ENCODE data around the gene EDDM3A. TPM values are rescaled to one million over a fixed set of nuclear protein-coding genes. Genes with fewer than 3 reads are reported as not detected.

EDDM3A gene
- total RNA-seq, 2 donors from 2014 or later, result not detected

DNA sequence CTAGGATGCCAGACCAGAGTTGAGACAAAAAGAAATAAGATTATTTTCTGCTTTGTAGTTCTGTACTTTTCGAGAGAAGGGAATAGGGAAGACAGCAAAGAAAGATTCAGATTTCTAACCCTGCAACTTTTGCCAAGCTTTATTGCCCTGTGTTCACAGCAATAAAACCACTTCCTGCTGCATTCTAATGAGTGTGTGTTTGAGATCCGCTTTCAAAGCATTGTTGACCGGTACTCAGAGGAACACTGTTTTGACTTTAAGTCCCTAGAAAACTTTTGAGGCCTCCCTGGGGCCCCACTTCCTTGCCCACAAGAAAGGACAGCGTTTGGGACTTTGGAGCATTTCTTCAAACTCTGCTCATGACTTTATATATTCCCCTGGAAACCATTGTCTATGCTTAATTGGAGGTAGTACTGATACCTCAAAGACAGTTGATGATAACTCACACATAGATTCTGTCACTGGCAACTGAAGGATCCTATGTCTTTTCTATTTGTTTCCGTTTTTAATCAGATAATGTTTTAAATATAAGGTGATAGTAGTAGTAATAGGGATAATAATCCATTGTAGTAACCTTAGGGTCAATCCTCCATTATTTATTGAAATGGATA is 36.7 kb downstream of the EDDM3A start:
- peak; percentile 62 for TF ChIP-seq POLR2AphosphoS5 (IDR thresholded peaks at IDR 0.05)
- TF ChIP-seq POLR2A (IDR thresholded peaks at IDR 0.05), result no peak
- TF ChIP-seq, protein P1, sequence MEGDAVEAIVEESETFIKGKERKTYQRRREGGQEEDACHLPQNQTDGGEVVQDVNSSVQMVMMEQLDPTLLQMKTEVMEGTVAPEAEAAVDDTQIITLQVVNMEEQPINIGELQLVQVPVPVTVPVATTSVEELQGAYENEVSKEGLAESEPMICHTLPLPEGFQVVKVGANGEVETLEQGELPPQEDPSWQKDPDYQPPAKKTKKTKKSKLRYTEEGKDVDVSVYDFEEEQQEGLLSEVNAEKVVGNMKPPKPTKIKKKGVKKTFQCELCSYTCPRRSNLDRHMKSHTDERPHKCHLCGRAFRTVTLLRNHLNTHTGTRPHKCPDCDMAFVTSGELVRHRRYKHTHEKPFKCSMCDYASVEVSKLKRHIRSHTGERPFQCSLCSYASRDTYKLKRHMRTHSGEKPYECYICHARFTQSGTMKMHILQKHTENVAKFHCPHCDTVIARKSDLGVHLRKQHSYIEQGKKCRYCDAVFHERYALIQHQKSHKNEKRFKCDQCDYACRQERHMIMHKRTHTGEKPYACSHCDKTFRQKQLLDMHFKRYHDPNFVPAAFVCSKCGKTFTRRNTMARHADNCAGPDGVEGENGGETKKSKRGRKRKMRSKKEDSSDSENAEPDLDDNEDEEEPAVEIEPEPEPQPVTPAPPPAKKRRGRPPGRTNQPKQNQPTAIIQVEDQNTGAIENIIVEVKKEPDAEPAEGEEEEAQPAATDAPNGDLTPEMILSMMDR (IDR thresholded peaks at IDR 0.05), result no peak
- peak overlapping the region; percentile 49 to 67 for H3K27ac ChIP-seq
- peak; percentile 31 for DNase-seq (ENCODE audit: low spot score)
- no peaks in the 10 kb centered on the region for H3K36me3 ChIP-seq
- intact Hi-C loops (cut with DNase I), result no loop called here
- WGBS, result 7% methylated on average over 5 of the region's 5 CpGs
- H3K4me1 ChIP-seq (replicated peaks), result no peaks in the 10 kb centered on the region
- H3K9me3 ChIP-seq, result no peaks in the 10 kb centered on the region
- H3K27me3 ChIP-seq (replicated peaks; ENCODE audit: insufficient read depth), result no peaks in the 10 kb centered on the region
- H3K4me3 ChIP-seq, result no peak overlapping the region

DNA sequence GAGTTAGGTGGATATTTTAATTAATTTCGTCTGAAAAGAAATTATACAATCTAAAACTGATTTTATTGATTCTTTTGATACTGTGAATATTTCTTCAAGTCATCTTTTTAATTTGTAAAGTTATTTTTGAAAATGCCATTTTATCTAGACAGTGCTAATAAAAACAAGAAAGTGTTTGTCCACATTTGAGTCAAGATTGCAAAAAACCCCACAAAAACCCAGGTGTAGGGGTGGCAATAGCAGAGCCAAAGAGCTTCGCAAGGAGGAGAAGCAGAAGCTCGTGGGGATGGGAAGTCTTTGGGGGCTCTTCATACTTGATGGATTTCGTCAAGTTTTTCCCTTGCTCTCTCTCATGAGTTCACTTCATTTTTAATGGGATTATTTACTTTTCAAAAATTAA is 41.3 kb downstream of the EDDM3A start:
- Histone ChIP-seq H3K9me3 (no peaks in the 10 kb centered on the region), H3K27me3 (replicated peaks; ENCODE audit: insufficient read depth) (no peaks in the 10 kb centered on the region), H3K4me1 (replicated peaks) (no peaks in the 10 kb centered on the region), H3K27ac (no peak overlapping the region), H3K36me3 (no peaks in the 10 kb centered on the region), H3K4me3 (no peak overlapping the region)
- WGBS, result 81% methylated on average over 4 of the region's 4 CpGs
- TF ChIP-seq POLR2AphosphoS5 (IDR thresholded peaks at IDR 0.05), result no peak
- TF ChIP-seq, protein P1 (IDR thresholded peaks at IDR 0.05), result no peak
- no peak for TF ChIP-seq POLR2A (IDR thresholded peaks at IDR 0.05)
- no peak for DNase-seq (ENCODE audit: low spot score)
- intact Hi-C loops (cut with DNase I), result no loop called here

DNA sequence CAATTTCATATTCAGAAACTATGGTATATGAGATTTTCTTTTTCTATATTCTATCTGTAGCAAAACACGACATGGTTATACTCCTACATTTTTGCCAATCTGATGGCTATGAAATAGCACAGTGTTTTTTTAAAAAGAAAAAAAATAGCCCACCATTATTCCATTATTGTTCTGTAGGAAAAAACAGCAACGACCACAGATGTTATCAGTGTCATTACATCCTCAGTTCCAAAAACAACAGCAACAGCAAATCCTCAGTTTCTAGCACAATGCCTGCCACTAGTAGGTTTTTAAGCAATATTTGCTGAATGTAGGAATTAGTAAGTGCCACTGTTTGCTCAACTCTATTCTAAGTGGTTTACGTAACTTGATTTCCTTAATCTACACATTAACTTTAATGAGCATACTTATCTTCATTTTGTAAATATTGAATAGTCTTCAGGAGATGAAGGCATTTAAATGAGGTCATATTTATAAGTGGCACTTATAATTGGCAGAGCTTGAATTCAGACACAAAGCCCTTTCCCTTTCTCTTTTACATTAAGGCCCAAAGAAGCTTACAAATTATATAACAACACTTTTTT is 43.6 kb downstream of the EDDM3A start:
- no peak for DNase-seq (ENCODE audit: low spot score)
- intact Hi-C loops (cut with DNase I), result no loop called here
- H3K27me3 ChIP-seq (replicated peaks; ENCODE audit: insufficient read depth), result no peaks in the 10 kb centered on the region
- H3K4me1 ChIP-seq (replicated peaks), result no peaks in the 10 kb centered on the region
- H3K36me3 ChIP-seq, result no peaks in the 10 kb centered on the region
- TF ChIP-seq, protein P1 (IDR thresholded peaks at IDR 0.05), result no peak
- no peak for TF ChIP-seq POLR2AphosphoS5 (IDR thresholded peaks at IDR 0.05)
- no peaks in the 10 kb centered on the region for H3K9me3 ChIP-seq
- no peak overlapping the region for H3K4me3 ChIP-seq
- H3K27ac ChIP-seq, result no peak overlapping the region
- WGBS, result 32% methylated on average over 3 of the region's 3 CpGs

DNA sequence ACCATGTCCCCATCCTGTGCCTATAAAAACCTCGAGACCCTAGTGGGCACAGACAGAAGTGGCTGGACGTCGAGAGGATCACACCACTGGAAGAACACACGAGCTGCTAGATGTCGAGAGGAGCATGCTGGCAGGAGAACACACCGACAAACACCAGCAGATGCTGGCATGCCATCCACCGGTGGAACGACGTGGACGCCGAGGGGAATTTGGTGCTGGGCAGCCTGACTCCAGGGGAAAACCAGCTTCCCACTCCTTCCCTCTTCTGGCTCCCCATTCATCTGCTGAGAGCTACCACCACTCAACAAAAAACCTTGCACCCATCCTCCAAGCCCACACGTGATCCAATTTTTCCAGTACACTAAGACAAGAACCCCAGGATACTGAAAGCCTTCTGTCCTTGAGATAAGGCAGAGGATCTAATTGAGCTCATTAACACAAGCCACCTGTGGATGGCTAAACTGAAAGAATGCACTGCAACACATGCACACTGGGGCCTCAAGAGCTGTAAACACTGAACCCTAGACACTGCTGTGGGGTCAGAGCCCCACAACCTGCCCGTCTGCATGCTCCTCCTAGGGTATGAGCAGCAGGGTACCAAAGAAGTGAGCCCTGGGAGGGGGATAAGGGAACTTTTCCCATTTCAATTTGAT is 44.9 kb downstream of the EDDM3A start:
- no peaks in the 10 kb centered on the region for H3K9me3 ChIP-seq
- no peaks in the 10 kb centered on the region for H3K36me3 ChIP-seq
- intact Hi-C loops (cut with DNase I), result no loop called here
- WGBS, result 89% methylated on average over 13 of the region's 13 CpGs
- H3K4me1 ChIP-seq (replicated peaks), result no peaks in the 10 kb centered on the region
- H3K27me3 ChIP-seq (replicated peaks; ENCODE audit: insufficient read depth), result no peaks in the 10 kb centered on the region
- DNase-seq (ENCODE audit: low spot score), result no peak
- H3K27ac ChIP-seq, result no peak overlapping the region
- H3K4me3 ChIP-seq, result no peak overlapping the region
- TF ChIP-seq, protein P1 (IDR thresholded peaks at IDR 0.05), result no peak
- TF ChIP-seq POLR2A (IDR thresholded peaks at IDR 0.05) (no peak), POLR2AphosphoS5 (IDR thresholded peaks at IDR 0.05) (no peak)

DNA sequence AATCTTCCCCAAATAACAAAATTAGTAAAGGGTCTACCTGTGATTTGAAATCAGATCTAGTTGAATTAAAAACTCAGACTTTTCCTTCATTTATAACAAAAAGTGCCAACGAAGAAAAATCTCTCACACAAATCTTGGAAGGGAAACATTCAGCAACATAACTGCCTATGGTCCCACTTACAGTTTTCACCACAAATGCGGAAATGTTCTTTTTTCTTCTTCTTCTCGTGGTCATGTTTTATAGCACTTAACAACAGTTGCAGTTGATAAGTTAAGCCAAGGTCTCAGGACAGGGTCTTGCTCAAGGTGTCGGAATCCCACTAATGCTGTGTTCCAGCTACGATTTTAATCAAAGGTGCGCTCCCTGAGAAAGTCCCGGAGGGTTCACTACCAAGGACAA is 45.5 kb downstream of the EDDM3A start:
- 69% methylated on average over 7 of the region's 7 CpGs for WGBS
- intact Hi-C loops (cut with DNase I), result no loop called here
- no peak for TF ChIP-seq POLR2AphosphoS5 (IDR thresholded peaks at IDR 0.05)
- TF ChIP-seq, protein P1 (IDR thresholded peaks at IDR 0.05), result no peak
- no peak for TF ChIP-seq POLR2A (IDR thresholded peaks at IDR 0.05)

More for the DNA sequence above, 45.5 kb downstream of the EDDM3A start:
- H3K9me3 ChIP-seq, result no peaks in the 10 kb centered on the region
- no peaks in the 10 kb centered on the region for H3K4me1 ChIP-seq (replicated peaks)
- H3K4me3 ChIP-seq, result no peak overlapping the region
- H3K27me3 ChIP-seq (replicated peaks; ENCODE audit: insufficient read depth), result no peaks in the 10 kb centered on the region
- H3K36me3 ChIP-seq, result no peaks in the 10 kb centered on the region
- no peak for DNase-seq (ENCODE audit: low spot score)
- H3K27ac ChIP-seq, result no peak overlapping the region
